ENCODE data around the gene SLC35C1. TPM values are rescaled to one million over a fixed set of nuclear protein-coding genes. Genes with fewer than 3 reads are reported as not detected.
A peak's percentile ranks its signal among the peaks of the same experiment; 100 is the strongest.

Gene SLC35C1
- total RNA-seq, 1 experiment from 2014 or later = 15.6 TPM

GRCh38 chr11:45855308-45855707 lies 50.4 kb downstream of the SLC35C1 start:
- H4K20me1 ChIP-seq (ENCODE audit: insufficient read depth) = 0 out of 2 replicates have a peak, but pooled peaks cover 8% of the 10 kb centered on the region

GRCh38 chr11:45856044-45856468 lies 51.1 kb downstream of the SLC35C1 start:
- Histone ChIP-seq H3K27ac (no peak overlapping the region), H3K4me3 (no peak overlapping the region), H3K4me2 (no peak overlapping the region), H2AFZ (no peak overlapping the region), H3K4me1 (replicated peaks; ENCODE audit: insufficient read depth) (no peaks in the 10 kb centered on the region), H3K9me2 (ENCODE audit: insufficient read depth) (no peaks in the 10 kb centered on the region), H3F3A (ENCODE audit: insufficient read depth, low read depth) (no peaks in the 10 kb centered on the region), H3K36me3 (ENCODE audit: low read depth) (0 out of 2 replicates have a peak, but pooled peaks cover 3% of the 10 kb centered on the region), H3K9me3 (ENCODE audit: insufficient read depth, low read depth) (no peaks in the 10 kb centered on the region), H3K27me3 (ENCODE audit: insufficient read depth, low read depth) (no peaks in the 10 kb centered on the region), H3K79me2 (ENCODE audit: low read depth) (no peaks in the 10 kb centered on the region), H4K20me1 (ENCODE audit: insufficient read depth) (0 out of 2 replicates have a peak, but pooled peaks cover 7% of the 10 kb centered on the region)
- DNase-seq = no peak
- ChIA-PET CTCF (no interaction called here), POLR2A (ENCODE audit: unreplicated experiment) (no interaction called here)
- TF ChIP-seq EZH2 (IDR thresholded peaks at IDR 0.05; ENCODE audit: low read depth) (no peak), CTCF (conservative IDR thresholded peaks at IDR 0.05) (no peak)
- intact Hi-C loops (cut with micrococcal nuclease; ENCODE audit: unreplicated experiment) = no loop called here
- BruUV-seq (replicated peaks) = no TSS peak

More at GRCh38 chr11:45855308-45855707, 50.4 kb downstream of the SLC35C1 start:
- intact Hi-C loops (cut with micrococcal nuclease; ENCODE audit: unreplicated experiment) = no loop called here
- H3K4me1 ChIP-seq (replicated peaks; ENCODE audit: insufficient read depth) = no peaks in the 10 kb centered on the region
- no peaks in the 10 kb centered on the region for H3K27me3 ChIP-seq (ENCODE audit: insufficient read depth, low read depth)
- no peak for DNase-seq
- no peak overlapping the region for H2AFZ ChIP-seq
- H3K9me2 ChIP-seq (ENCODE audit: insufficient read depth) = no peaks in the 10 kb centered on the region
- BruUV-seq (replicated peaks) = no TSS peak
- no peaks in the 10 kb centered on the region for H3K9me3 ChIP-seq (ENCODE audit: insufficient read depth, low read depth)
- no peaks in the 10 kb centered on the region for H3F3A ChIP-seq (ENCODE audit: insufficient read depth, low read depth)
- H3K79me2 ChIP-seq (ENCODE audit: low read depth) = no peaks in the 10 kb centered on the region
- ChIA-PET CTCF (no interaction called here), POLR2A (ENCODE audit: unreplicated experiment) (interaction anchor here (0.6 kb wide), 1 partner anchor 693 kb away, joined by 27 read pairs; no protein-coding TSS in a partner anchor)
- no peak overlapping the region for H3K4me2 ChIP-seq
- TF ChIP-seq CTCF (conservative IDR thresholded peaks at IDR 0.05) (no peak), EZH2 (IDR thresholded peaks at IDR 0.05; ENCODE audit: low read depth) (no peak)
- no peak overlapping the region for H3K27ac ChIP-seq
- H3K36me3 ChIP-seq (ENCODE audit: low read depth) = 0 out of 2 replicates have a peak, but pooled peaks cover 3% of the 10 kb centered on the region
- no peak overlapping the region for H3K4me3 ChIP-seq

GRCh38 chr11:45857961-45858474 lies 53.1 kb downstream of the SLC35C1 start:
- TF ChIP-seq EZH2 (IDR thresholded peaks at IDR 0.05; ENCODE audit: low read depth) = no peak
- no peak for TF ChIP-seq CTCF (conservative IDR thresholded peaks at IDR 0.05)
- H3K27ac ChIP-seq = no peak overlapping the region
- no peak overlapping the region for H3K4me2 ChIP-seq
- intact Hi-C loops (cut with micrococcal nuclease; ENCODE audit: unreplicated experiment) = no loop called here
- no peaks in the 10 kb centered on the region for H3F3A ChIP-seq (ENCODE audit: insufficient read depth, low read depth)
- ChIA-PET POLR2A (ENCODE audit: unreplicated experiment) (no interaction called here), CTCF (interaction anchor here (0.6 kb wide), 1 partner anchor 11 kb away, joined by 5 read pairs; no protein-coding TSS in a partner anchor)
- H2AFZ ChIP-seq = no peak overlapping the region
- no peaks in the 10 kb centered on the region for H3K4me1 ChIP-seq (replicated peaks; ENCODE audit: insufficient read depth)
- no peaks in the 10 kb centered on the region for H3K27me3 ChIP-seq (ENCODE audit: insufficient read depth, low read depth)
- peak in 1 of 2 experiments; percentile 78 for DNase-seq
- H3K79me2 ChIP-seq (ENCODE audit: low read depth) = no peaks in the 10 kb centered on the region
- H3K9me2 ChIP-seq (ENCODE audit: insufficient read depth) = no peaks in the 10 kb centered on the region
- H3K4me3 ChIP-seq = no peak overlapping the region
- H3K36me3 ChIP-seq (ENCODE audit: low read depth) = 0 out of 2 replicates have a peak, but pooled peaks cover 3% of the 10 kb centered on the region
- no peaks in the 10 kb centered on the region for H4K20me1 ChIP-seq (ENCODE audit: insufficient read depth)
- H3K9me3 ChIP-seq (ENCODE audit: insufficient read depth, low read depth) = no peaks in the 10 kb centered on the region
- no TSS peak for BruUV-seq (replicated peaks)
